Transverse colon (tissue), 4 donors: ENCODE measurements around the gene WFDC1. TPM values are rescaled to one million over a fixed set of nuclear protein-coding genes. Genes with fewer than 3 reads are reported as not detected.

ENCODE experiments used
- DNase-seq: peaks from one replicate; pipeline ENCODE4 v3.0.0-alpha.2; 2019
- H3K27ac ChIP-seq, 4 donors: fragments of 200-600 bp; sonication (generic); 2 replicates each; pipeline ENCODE4 v1.5.1; 2016 to 2018; ENCODE audit warnings: inconsistent platforms in 4 of 4
- H3K27me3 ChIP-seq: fragments of 200-600 bp; sonication (generic); 2 replicates; pipeline ENCODE4 v1.5.1; 2017; ENCODE audit warnings: inconsistent platforms
- H3K36me3 ChIP-seq, 4 donors: fragments of 200-600 bp; sonication (generic); 2 replicates each; pipeline ENCODE4 v1.5.1; 2017 to 2019; ENCODE audit warnings: inconsistent platforms in 4 of 4
- H3K4me1 ChIP-seq, 4 donors: fragments of 200-600 bp; sonication (generic); 2 replicates each; pipeline ENCODE4 v1.5.1; 2017 to 2020; ENCODE audit warnings: inconsistent platforms in 4 of 4
- H3K4me3 ChIP-seq, 4 donors: fragments of 200-600 bp; sonication (generic); 1 replicate in 1 of 4; 2 replicates in 3 of 4; pipeline versions ENCODE4 v1.5.1 to v1.6.1; 2017 to 2019; ENCODE audit warnings: inconsistent platforms in 4 of 4
- H3K9me3 ChIP-seq, 2 donors: fragments of 200-600 bp; sonication (generic); 2 replicates each; pipeline ENCODE4 v1.5.1; 2017 to 2019; ENCODE audit warnings: inconsistent platforms in 2 of 2
- EP300 ChIP-seq: sonication (generic); formaldehyde crosslinking; IDR thresholded peaks from one replicate; pipeline ENCODE4 v1.6.1; 2017; ENCODE audit warnings: antibody characterized with exemption, low read depth
- POLR2A ChIP-seq: fragments of 450-650 bp; IDR thresholded peaks from one replicate; pipeline ENCODE4 v1.6.1; 2016; ENCODE audit warnings: antibody characterized with exemption, mild to moderate bottlenecking, moderate library complexity
- POLR2AphosphoS5 ChIP-seq, 3 donors: sonication (generic); formaldehyde crosslinking; IDR thresholded peaks; one replicate each; pipeline ENCODE4 v1.6.1; 2016; ENCODE audit warnings: antibody characterized with exemption in 3 of 3
- WGBS, 2 donors: methylation state at CpG; one replicate each; pipeline ENCODE4 v1.1.5; 2018; ENCODE audit warnings: low coverage in 1 of 2; 5-methylcytosine and 5-hydroxymethylcytosine counted together
- in situ Hi-C, 4 donors: fragments of 200-750 bp; cut with MboI; loops; one replicate each; pipeline versions ENCODE4 v1.15.0 to v1.15.1; 2017; ENCODE audit warnings: low sequenced_read_pairs in 3 of 4, low pct_ligation_motif_present in 1 of 4, low pct_unique_long_range_greater_than_20kb in 1 of 4
- intact Hi-C: fragments of 100-400 bp; cut with DNase I; formaldehyde crosslinking; loops from one replicate; pipeline ENCODE4 v1.15.1; 2023; ENCODE audit warnings: low total_unique reads
- total RNA-seq, 4 donors: library from RNA; depleted of rRNA; stranded (reverse); fragments of >200 nt; gene quantifications; one replicate each; pipeline ENCODE4 v1.1.0, GENCODE V29; 2016
- TF ChIP-seq, protein P1 (sequence below), 5 experiments: fragments of 200-600 bp in 3 of 5; fragments of 450-650 bp in 2 of 5; sonication (generic) in 3 of 5; IDR thresholded peaks; 1 replicate in 2 of 5; 2 replicates in 3 of 5; pipeline ENCODE4 v1.5.1; 2016 to 2017; ENCODE audit warnings: antibody characterized with exemption in 5 of 5, inconsistent platforms in 3 of 5, mild to moderate bottlenecking in 2 of 5, moderate library complexity in 1 of 5

Gene WFDC1
- total RNA-seq, 4 donors from 2014 or later = 5.6 to 91.3 (median 7.0) TPM

DNA sequence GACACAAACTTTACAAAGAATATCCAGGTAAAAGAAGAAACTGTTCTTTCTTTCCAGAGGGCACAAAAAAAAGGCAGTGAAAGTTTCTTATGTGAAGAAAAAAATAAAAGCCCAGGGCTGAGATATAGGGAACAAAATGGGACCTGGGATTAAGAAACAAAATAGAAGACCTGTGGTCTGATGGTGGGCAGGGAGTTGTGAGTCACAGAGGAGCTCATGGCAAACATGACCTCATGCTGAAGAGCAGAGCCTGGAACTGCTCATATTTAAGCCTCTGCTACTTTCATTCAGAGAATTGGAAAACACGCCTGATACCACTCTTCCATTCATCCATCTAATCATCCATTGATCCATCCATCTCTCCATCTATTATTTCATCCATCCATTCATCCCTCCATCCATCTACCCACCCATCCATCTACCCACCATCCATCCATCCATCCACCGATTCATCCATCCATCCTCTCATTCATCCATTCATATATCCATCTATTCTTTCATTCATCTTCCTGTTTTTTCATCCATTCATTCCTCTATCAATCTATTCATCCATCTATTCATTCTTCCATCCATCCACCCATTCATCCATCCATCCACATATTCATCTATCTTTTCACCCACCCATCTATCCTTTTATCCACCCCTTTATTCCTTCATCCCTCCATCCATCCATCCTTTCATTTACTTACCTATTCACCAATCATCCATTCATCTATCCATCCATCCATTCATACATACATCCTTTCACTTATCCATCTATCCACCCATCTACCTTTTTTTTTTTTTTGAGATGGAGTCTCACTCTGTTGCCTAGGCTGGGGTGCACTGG is 30.0 kb downstream of the WFDC1 start:
- H3K9me3 ChIP-seq = no peaks in the 10 kb centered on the region
- DNase-seq = no peak
- in situ Hi-C loops = no loop called here

DNA sequence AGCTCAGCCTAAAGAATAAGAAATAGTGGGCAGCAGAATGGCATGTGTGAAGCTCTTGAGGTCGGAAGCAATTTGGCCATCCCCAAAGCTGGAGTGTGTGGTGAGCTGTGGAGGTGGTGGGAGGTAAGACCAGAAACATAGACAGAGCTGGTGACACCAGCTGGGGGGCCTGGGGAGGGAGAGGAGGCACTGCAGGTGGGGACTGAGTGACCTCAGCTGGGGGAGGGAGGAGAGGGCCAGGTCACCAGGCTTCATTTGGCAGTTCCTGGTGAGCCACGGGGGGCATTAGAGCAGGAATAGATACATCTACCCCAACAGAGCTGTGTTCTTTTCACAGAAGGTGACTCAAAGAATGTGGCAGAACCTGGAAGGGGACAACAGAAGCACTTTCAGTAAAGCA is 31.9 kb downstream of the WFDC1 start:
- 66 to 92% methylated on average over 2 of the region's 2 CpGs for whole genome bisulfite sequencing, 2 donors
- H3K27ac ChIP-seq = no peak overlapping the region
- DNase-seq = no peak
- in situ Hi-C loops (no loop called here), intact Hi-C loops (no loop called here)
- H3K27me3 ChIP-seq = no peaks in the 10 kb centered on the region
- H3K4me3 ChIP-seq = no peak overlapping the region
- H3K9me3 ChIP-seq = no peaks in the 10 kb centered on the region
- TF ChIP-seq POLR2AphosphoS5 (IDR thresholded peaks at IDR 0.05) = no peak
- TF ChIP-seq EP300 = no peak
- no peak for TF ChIP-seq POLR2A
- TF ChIP-seq, protein P1, sequence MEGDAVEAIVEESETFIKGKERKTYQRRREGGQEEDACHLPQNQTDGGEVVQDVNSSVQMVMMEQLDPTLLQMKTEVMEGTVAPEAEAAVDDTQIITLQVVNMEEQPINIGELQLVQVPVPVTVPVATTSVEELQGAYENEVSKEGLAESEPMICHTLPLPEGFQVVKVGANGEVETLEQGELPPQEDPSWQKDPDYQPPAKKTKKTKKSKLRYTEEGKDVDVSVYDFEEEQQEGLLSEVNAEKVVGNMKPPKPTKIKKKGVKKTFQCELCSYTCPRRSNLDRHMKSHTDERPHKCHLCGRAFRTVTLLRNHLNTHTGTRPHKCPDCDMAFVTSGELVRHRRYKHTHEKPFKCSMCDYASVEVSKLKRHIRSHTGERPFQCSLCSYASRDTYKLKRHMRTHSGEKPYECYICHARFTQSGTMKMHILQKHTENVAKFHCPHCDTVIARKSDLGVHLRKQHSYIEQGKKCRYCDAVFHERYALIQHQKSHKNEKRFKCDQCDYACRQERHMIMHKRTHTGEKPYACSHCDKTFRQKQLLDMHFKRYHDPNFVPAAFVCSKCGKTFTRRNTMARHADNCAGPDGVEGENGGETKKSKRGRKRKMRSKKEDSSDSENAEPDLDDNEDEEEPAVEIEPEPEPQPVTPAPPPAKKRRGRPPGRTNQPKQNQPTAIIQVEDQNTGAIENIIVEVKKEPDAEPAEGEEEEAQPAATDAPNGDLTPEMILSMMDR (IDR thresholded peaks at IDR 0.05) = no peak
- peaks cover 0 to 3% (median 0%) of the 10 kb centered on the region in 4 donors for H3K36me3 ChIP-seq
- H3K4me1 ChIP-seq = no peaks in the 10 kb centered on the region

More for the DNA sequence above, 30.0 kb downstream of the WFDC1 start:
- no peaks in the 10 kb centered on the region for H3K27me3 ChIP-seq
- H3K4me1 ChIP-seq = no peaks in the 10 kb centered on the region
- H3K27ac ChIP-seq = no peak overlapping the region
- intact Hi-C loops = no loop called here
- WGBS, 2 donors = 64 to 71% methylated on average over 2 of the region's 2 CpGs
- no peak for TF ChIP-seq POLR2AphosphoS5 (IDR thresholded peaks at IDR 0.05)
- TF ChIP-seq EP300 = no peak
- TF ChIP-seq, protein P1 (IDR thresholded peaks at IDR 0.05) = no peak
- no peak for TF ChIP-seq POLR2A
- no peak overlapping the region for H3K4me3 ChIP-seq
- peaks cover 0 to 3% (median 0%) of the 10 kb centered on the region in 4 donors for H3K36me3 ChIP-seq

DNA sequence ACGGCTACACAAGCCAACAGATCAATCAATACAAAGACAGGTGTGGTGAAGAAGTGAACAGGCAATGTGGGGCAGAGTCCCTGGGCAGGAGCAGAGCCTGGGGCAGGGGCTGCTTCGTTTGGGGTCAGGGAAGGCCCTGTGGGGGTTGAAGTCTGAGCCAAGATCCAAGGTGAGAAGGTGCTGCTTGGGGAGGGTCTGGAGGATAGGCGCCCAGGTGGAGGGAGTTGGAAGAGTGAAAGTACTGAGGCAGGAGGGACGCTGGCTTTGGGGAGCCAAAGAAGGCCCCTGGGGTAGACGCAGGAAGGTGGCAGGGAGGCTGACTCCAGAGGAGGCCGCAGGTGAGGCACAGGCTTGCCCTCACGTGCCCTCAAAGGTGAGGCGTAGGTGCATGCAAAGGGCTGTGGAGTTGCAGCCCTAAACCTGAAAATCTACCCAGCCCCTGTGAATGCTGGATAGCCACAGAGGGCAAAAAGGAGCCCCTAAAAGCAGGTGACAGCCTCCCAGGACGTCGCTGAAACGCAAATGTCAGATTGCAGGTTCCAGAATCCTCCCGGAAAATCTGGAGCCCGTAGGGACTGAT is 33.3 kb downstream of the WFDC1 start:
- no peak overlapping the region for H3K4me3 ChIP-seq
- intact Hi-C loops = no loop called here

DNA sequence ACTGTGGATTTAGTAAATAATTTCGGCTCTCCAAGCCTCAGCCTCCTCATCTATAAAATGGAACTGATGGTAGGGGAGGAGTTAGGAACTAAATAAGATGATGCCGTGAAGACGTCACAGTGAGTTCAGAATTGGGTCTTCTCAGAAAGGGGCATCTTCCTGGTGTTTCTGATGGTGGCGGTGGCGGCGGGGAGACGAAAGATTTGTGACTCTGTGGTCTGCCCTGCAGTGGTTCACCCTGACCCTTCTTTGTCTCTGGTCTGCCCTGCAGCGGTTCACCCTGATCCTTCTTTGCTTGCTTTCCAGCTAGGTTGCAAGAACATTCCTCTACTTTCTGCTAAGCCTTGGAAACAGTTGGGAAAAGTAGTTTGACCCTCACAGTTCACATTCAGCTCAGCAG is 34.3 kb downstream of the WFDC1 start:
- no peak for DNase-seq
- Histone ChIP-seq H3K4me3 (no peak overlapping the region), H3K9me3 (no peaks in the 10 kb centered on the region), H3K27ac (no peak overlapping the region), H3K4me1 (peaks cover 5 to 12% (median 11%) of the 10 kb centered on the region in 4 donors), H3K27me3 (no peaks in the 10 kb centered on the region), H3K36me3 (peaks cover 0 to 3% (median 0%) of the 10 kb centered on the region in 4 donors)
- intact Hi-C loops = no loop called here
- in situ Hi-C loops = no loop called here
- no peak for TF ChIP-seq POLR2AphosphoS5 (IDR thresholded peaks at IDR 0.05)
- TF ChIP-seq, protein P1 (IDR thresholded peaks at IDR 0.05) = no peak
- no peak for TF ChIP-seq POLR2A
- no peak for TF ChIP-seq EP300
- 91 to 100% methylated on average over 4 to 8 of the region's 8 CpGs for WGBS, 2 donors

More for the DNA sequence above, 33.3 kb downstream of the WFDC1 start:
- H3K9me3 ChIP-seq = no peaks in the 10 kb centered on the region
- peaks cover 0 to 3% (median 0%) of the 10 kb centered on the region in 4 donors for H3K36me3 ChIP-seq
- DNase-seq = no peak
- H3K4me1 ChIP-seq = peaks cover 0 to 3% (median 3%) of the 10 kb centered on the region in 4 donors
- TF ChIP-seq, protein P1 (IDR thresholded peaks at IDR 0.05) = no peak
- TF ChIP-seq POLR2AphosphoS5 (IDR thresholded peaks at IDR 0.05) = no peak
- TF ChIP-seq POLR2A = no peak
- no peak for TF ChIP-seq EP300
- H3K27me3 ChIP-seq = no peaks in the 10 kb centered on the region
- 78 to 80% methylated on average over 2 to 12 of the region's 13 CpGs for WGBS, 2 donors
- no peak overlapping the region for H3K27ac ChIP-seq
- in situ Hi-C loops = no loop called here
